GM12878 (cell line): Measurements from ENCODE around the gene SMAD1.

Experiments used
- CEBPB ChIP-seq, 2 experiments: fragments of 150-350 bp in 1 of 2; IDR thresholded peaks; 2 replicates each; pipeline ENCODE4 v1.6.1; 2012 to 2014; ENCODE audit warnings: low read depth in 2 of 2, low read length in 2 of 2, borderline replicate concordance in 1 of 2, inconsistent platforms in 1 of 2
- CTCF ChIP-seq, 3 experiments: IDR thresholded peaks in 2 of 3; conservative IDR thresholded peaks in 1 of 3; 2 replicates each; pipeline ENCODE4 v1.5.1; 2011; ENCODE audit warnings: low read depth in 3 of 3, low read length in 3 of 3, mild to moderate bottlenecking in 3 of 3, control low read depth in 2 of 3, moderate library complexity in 2 of 3, inconsistent platforms in 1 of 3, mixed read lengths in 1 of 3; ENCODE audit not compliant: control insufficient read depth in 2 of 3, insufficient read depth in 1 of 3; ENCODE audit errors: extremely low read depth in 1 of 3
- NFIC ChIP-seq: IDR thresholded peaks from 2 replicates; pipeline ENCODE4 v1.6.1; 2012; ENCODE audit warnings: low read depth, mild to moderate bottlenecking, inconsistent platforms, low read length, moderate library complexity
- NRF1 ChIP-seq: conservative IDR thresholded peaks from 2 replicates; pipeline ENCODE4 v1.6.1; 2011; ENCODE audit warnings: mild to moderate bottlenecking, low read depth, low read length, improper control_type of control experiment
- RFX5 ChIP-seq: IDR thresholded peaks from 2 replicates; pipeline ENCODE4 v1.6.1; 2011; ENCODE audit warnings: low read depth, low read length, improper control_type of control experiment
- SIN3A ChIP-seq: IDR thresholded peaks from 2 replicates; pipeline ENCODE4 v1.6.1; 2012; ENCODE audit warnings: low read depth, low read length, improper control_type of control experiment
- SREBF2 ChIP-seq: IDR thresholded peaks from 2 replicates; pipeline ENCODE4 v1.6.1; 2012; ENCODE audit warnings: mild to moderate bottlenecking, low read length
- SRF ChIP-seq, 2 experiments: IDR thresholded peaks; 2 replicates each; pipeline ENCODE4 v1.6.1; 2011; ENCODE audit warnings: low read depth in 2 of 2, low read length in 2 of 2, mild to moderate bottlenecking in 1 of 2, moderate library complexity in 1 of 2
- ZNF274 ChIP-seq: IDR thresholded peaks from one replicate; pipeline ENCODE4 v1.8.0; 2011; ENCODE audit not compliant: insufficient read length, insufficient read depth
- TF ChIP-seq, protein P1 (sequence below): fragments of 450-650 bp; IDR thresholded peaks from 2 replicates; pipeline ENCODE4 v1.6.1; 2016; ENCODE audit warnings: mild to moderate bottlenecking, moderate library complexity, borderline replicate concordance
- TF ChIP-seq, protein P2 (sequence below): IDR thresholded peaks from 2 replicates; pipeline ENCODE4 v1.6.1; 2011; ENCODE audit warnings: mild to moderate bottlenecking, low read depth, low read length, moderate library complexity; ENCODE audit not compliant: insufficient replicate concordance

- TF ChIP-seq CTCF (IDR thresholded peaks at IDR 0.05 in 2 of 3, conservative IDR thresholded peaks at IDR 0.05 in 1 of 3; ENCODE audit: control insufficient read depth in 2 of 3, extremely low read depth in 1 of 3, insufficient read depth in 1 of 3, low read depth in 3 of 3, low read length in 3 of 3) (no peak), ZNF274 (no peak), NFIC (no peak), RFX5 (no peak), SREBF2 (no peak), SRF (IDR thresholded peaks at IDR 0.05; ENCODE audit: low read depth in 2 of 2, low read length in 2 of 2) (no peak), SIN3A (no peak), CEBPB (IDR thresholded peaks at IDR 0.05; ENCODE audit: borderline replicate concordance in 1 of 2, low read depth in 2 of 2, low read length in 2 of 2) (no peak), NRF1 (no peak)
- TF ChIP-seq, protein P1, sequence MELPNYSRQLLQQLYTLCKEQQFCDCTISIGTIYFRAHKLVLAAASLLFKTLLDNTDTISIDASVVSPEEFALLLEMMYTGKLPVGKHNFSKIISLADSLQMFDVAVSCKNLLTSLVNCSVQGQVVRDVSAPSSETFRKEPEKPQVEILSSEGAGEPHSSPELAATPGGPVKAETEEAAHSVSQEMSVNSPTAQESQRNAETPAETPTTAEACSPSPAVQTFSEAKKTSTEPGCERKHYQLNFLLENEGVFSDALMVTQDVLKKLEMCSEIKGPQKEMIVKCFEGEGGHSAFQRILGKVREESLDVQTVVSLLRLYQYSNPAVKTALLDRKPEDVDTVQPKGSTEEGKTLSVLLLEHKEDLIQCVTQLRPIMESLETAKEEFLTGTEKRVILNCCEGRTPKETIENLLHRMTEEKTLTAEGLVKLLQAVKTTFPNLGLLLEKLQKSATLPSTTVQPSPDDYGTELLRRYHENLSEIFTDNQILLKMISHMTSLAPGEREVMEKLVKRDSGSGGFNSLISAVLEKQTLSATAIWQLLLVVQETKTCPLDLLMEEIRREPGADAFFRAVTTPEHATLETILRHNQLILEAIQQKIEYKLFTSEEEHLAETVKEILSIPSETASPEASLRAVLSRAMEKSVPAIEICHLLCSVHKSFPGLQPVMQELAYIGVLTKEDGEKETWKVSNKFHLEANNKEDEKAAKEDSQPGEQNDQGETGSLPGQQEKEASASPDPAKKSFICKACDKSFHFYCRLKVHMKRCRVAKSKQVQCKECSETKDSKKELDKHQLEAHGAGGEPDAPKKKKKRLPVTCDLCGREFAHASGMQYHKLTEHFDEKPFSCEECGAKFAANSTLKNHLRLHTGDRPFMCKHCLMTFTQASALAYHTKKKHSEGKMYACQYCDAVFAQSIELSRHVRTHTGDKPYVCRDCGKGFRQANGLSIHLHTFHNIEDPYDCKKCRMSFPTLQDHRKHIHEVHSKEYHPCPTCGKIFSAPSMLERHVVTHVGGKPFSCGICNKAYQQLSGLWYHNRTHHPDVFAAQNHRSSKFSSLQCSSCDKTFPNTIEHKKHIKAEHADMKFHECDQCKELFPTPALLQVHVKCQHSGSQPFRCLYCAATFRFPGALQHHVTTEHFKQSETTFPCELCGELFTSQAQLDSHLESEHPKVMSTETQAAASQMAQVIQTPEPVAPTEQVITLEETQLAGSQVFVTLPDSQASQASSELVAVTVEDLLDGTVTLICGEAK: no peak
- TF ChIP-seq, protein P2, sequence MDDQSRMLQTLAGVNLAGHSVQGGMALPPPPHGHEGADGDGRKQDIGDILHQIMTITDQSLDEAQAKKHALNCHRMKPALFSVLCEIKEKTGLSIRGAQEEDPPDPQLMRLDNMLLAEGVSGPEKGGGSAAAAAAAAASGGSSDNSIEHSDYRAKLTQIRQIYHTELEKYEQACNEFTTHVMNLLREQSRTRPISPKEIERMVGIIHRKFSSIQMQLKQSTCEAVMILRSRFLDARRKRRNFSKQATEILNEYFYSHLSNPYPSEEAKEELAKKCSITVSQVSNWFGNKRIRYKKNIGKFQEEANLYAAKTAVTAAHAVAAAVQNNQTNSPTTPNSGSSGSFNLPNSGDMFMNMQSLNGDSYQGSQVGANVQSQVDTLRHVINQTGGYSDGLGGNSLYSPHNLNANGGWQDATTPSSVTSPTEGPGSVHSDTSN: no peak
Observed at GRCh38 chr4:145437466-145437865, 44.2 kb upstream of the SMAD1 start.
